Umbilical cord (tissue), 2 donors: ENCODE measurements around the gene TSPAN14. TPM values are rescaled to one million over a fixed set of nuclear protein-coding genes. Genes with fewer than 3 reads are reported as not detected.

ENCODE experiments used
- DNase-seq: peaks from one replicate; pipeline ENCODE4 v3.0.0-alpha.2; 2015; ENCODE audit warnings: low spot score
- total RNA-seq: library from RNA; depleted of rRNA; stranded (reverse); fragments of >200 nt; gene quantifications from one replicate; pipeline ENCODE4 v1.2.3, GENCODE V29; 2014; ENCODE audit warnings: low replicate concordance; ENCODE audit not compliant: insufficient read depth

The TSPAN14 gene
- total RNA-seq, 1 donor from 2014 or later = 32.7 TPM

GRCh38 chr10:80454513-80455460 is 677 bp downstream of the TSPAN14 start:
- DNase-seq = peak; percentile 40

- no peak for DNase-seq
Measured at GRCh38 chr10:80455461-80456349, 1.6 kb downstream of the TSPAN14 start.

- no peak for DNase-seq
Measured at GRCh38 chr10:80457554-80458262, 3.6 kb downstream of the TSPAN14 start.

GRCh38 chr10:80458263-80458625 is 4.1 kb downstream of the TSPAN14 start:
- DNase-seq = no peak

GRCh38 chr10:80458638-80459037 is 4.5 kb downstream of the TSPAN14 start:
- DNase-seq = no peak

- peak; percentile 88 for DNase-seq
Measured at GRCh38 chr10:80459047-80459865, 5.1 kb downstream of the TSPAN14 start.

- peak; percentile 95 for DNase-seq
Measured at GRCh38 chr10:80460399-80461207, 6.5 kb downstream of the TSPAN14 start.

GRCh38 chr10:80461208-80462183 is 7.4 kb downstream of the TSPAN14 start:
- DNase-seq = no peak

GRCh38 chr10:80462299-80462980 is 8.3 kb downstream of the TSPAN14 start:
- DNase-seq = peak; percentile 84

- peak; percentile 79 for DNase-seq
Measured at GRCh38 chr10:80462981-80463741, 9.1 kb downstream of the TSPAN14 start.

GRCh38 chr10:80463868-80464267 is 9.8 kb downstream of the TSPAN14 start:
- DNase-seq = no peak

GRCh38 chr10:80464557-80465450 is 10.7 kb downstream of the TSPAN14 start:
- peak; percentile 45 for DNase-seq

GRCh38 chr10:80465451-80465835 is 11.3 kb downstream of the TSPAN14 start:
- no peak for DNase-seq

- DNase-seq = no peak
Measured at GRCh38 chr10:80465839-80466590, 11.9 kb downstream of the TSPAN14 start.

GRCh38 chr10:80466724-80467326 is 12.7 kb downstream of the TSPAN14 start:
- DNase-seq = no peak
